ENCODE data around the gene COL3A1.

The COL3A1 gene

DNA sequence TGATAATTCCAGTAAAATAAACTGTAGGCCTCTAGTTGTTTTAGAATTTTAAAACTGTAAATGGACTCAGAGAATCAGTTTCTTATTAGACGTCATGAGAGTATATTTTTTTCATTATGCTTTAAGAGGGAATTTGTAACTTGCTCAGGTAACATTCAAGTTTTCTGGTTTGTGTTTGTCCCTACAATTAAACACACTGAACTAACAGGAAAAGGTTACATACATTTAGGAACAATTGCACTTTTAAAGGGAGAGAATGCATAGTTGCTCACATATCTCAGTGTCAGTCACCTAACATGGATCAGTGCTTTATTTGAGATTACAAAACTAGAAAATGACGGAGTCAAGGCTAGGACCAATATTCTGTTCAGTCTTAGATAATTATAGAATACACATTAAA, 3.1 kb downstream of the COL3A1 start:
- no peak for FAIRE-seq
- TF ChIP-seq TAF1 (IDR thresholded peaks at IDR 0.05; ENCODE audit: borderline replicate concordance, low read depth, low read length) (no peak), POLR2AphosphoS5 (IDR thresholded peaks at IDR 0.05; ENCODE audit: low read depth, low read length) (no peak), POLR2A (IDR thresholded peaks at IDR 0.05; ENCODE audit: low read depth, low read length) (no peak)
- no peak for DNase-seq (ENCODE audit: insufficient read length)

DNA sequence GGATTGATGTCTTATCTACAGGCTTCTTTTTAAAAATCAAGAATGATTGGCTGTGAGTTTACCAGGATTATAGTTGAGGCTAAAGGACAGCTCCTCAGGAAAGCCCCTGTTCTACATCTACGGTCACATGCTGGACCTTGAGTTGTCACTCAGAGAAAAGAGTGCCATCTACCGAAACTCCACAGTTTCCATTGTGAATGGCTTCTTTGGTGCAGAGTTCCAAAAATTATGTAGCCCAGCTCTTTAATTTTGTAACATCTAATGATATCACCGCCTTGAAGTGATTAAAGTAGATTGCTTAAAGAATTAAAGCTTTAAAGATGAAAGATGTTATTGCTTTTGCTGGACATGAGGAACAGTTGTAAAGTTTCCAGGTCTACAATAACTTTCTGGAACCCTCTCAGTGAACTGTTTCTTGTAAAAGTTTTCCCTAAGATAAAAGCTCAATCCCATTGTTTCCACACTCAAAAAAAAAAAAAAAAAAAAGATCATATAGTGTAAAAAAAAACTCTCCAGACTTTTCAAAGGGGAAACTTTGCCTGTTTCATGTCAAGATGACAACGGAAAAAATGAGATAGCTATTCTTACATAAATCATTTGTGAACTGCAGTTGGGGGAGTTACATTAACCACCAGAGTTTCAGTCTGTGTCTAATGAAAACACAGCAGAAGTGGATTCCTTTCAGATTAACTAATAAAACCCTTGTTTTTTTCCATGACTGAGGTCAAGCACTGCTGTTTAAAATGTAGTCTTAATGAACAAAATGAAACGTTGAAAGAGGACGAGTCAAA, 4.3 kb downstream of the COL3A1 start:
- no peak for DNase-seq (ENCODE audit: insufficient read length)
- FAIRE-seq = no peak
- TF ChIP-seq TAF1 (IDR thresholded peaks at IDR 0.05; ENCODE audit: borderline replicate concordance, low read depth, low read length) (no peak), POLR2AphosphoS5 (IDR thresholded peaks at IDR 0.05; ENCODE audit: low read depth, low read length) (no peak), POLR2A (IDR thresholded peaks at IDR 0.05; ENCODE audit: low read depth, low read length) (no peak)

DNA sequence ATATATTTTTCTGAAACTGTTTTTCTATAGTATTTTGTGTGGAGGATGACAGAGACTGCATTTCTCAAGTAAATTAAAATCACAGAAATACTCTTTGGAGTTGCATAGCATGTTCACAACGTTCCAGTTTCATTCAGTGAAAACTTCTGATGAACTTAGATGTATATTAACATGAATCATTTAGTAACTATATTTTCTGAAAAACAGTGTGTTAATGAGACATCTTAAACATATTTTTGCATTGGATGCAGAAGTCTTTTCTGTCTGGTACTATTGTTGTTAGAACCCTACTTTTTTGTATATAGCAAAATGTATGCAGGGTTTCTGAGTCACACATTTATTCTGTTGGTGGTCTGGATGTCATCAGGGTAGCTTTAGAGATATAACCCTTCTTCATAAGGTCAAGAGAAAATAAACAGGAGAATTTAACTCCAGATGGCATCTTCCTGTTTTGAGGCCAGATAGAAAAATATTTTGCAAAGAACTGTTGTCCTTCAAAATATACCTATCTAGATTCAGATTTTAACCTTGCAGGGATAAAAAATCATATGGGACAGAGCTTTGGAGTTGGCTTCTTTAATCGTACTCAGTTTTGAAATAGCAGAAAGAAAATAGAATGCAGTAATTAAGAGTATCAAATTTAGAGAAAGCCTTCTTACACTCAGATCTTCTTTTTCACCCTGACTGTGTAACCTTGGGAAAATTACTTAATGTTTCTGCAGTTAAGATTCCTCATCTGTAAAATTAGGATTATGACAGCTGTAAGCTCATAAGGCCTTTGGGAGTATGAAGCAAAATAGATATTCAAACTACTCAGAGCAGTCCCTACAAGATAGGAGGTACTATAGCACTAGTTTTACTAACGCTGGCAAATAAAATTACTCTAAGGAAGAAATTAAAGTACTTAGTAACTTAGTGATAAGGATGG, 5.3 kb downstream of the COL3A1 start:
- TF ChIP-seq POLR2AphosphoS5 (IDR thresholded peaks at IDR 0.05; ENCODE audit: low read depth, low read length) (no peak), TAF1 (IDR thresholded peaks at IDR 0.05; ENCODE audit: borderline replicate concordance, low read depth, low read length) (no peak), POLR2A (IDR thresholded peaks at IDR 0.05; ENCODE audit: low read depth, low read length) (no peak)
- FAIRE-seq = no peak
- no peak for DNase-seq (ENCODE audit: insufficient read length)

DNA sequence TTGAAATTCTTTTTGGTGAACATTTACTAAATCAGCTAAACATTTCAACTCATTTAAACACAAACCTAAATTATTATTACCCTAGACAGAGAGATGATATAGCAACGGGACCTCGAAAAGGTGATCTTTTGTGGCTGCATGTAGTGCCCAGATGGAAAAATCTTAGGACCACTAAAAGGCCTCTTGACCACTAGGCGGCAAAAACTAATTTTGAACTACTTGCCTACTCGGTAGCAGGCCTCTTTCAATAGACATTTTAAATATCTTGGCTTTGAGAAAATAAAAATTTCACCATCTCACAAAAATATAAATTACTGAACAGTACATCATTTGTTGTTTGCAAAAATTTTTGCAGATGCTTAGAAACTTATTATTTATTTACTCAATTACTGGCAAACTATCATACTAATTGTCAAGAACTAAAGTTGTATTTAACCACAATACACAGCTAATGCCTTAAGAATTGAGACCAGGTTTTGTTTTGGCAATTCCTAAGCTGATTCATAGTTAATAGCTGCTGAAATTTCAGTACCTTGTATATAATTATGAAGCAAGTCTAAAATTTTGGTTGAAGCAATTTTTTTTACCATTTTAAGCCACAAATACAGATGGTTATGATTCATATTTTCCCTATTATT, 9.4 kb downstream of the COL3A1 start:
- DNase-seq (ENCODE audit: insufficient read length) (no peak), FAIRE-seq (no peak)
- TF ChIP-seq POLR2AphosphoS5 (IDR thresholded peaks at IDR 0.05; ENCODE audit: low read depth, low read length) (no peak), TAF1 (IDR thresholded peaks at IDR 0.05; ENCODE audit: borderline replicate concordance, low read depth, low read length) (no peak), POLR2A (IDR thresholded peaks at IDR 0.05; ENCODE audit: low read depth, low read length) (no peak)

GRCh38 chr2:188984065-188984491, 9.9 kb downstream of the COL3A1 start:
- FAIRE-seq (no peak), DNase-seq (ENCODE audit: insufficient read length) (no peak)
- no peak for TF ChIP-seq TAF1 (IDR thresholded peaks at IDR 0.05; ENCODE audit: borderline replicate concordance, low read depth, low read length)
- TF ChIP-seq POLR2AphosphoS5 (IDR thresholded peaks at IDR 0.05; ENCODE audit: low read depth, low read length) = no peak

DNA sequence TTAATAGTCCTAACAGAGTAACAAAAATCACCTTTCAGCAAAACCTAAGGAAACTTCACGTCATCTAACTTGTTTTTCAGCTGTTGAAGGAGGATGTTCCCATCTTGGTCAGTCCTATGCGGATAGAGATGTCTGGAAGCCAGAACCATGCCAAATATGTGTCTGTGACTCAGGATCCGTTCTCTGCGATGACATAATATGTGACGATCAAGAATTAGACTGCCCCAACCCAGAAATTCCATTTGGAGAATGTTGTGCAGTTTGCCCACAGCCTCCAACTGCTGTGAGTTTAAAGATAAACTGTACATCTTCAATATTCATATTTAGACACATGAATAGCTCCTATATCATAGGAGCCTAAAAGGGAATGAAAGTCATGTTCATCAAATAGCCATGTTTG, 10.5 kb downstream of the COL3A1 start:
- TF ChIP-seq TAF1 (IDR thresholded peaks at IDR 0.05; ENCODE audit: borderline replicate concordance, low read depth, low read length) = no peak
- TF ChIP-seq POLR2A (IDR thresholded peaks at IDR 0.05; ENCODE audit: low read depth, low read length) = no peak
- no peak for TF ChIP-seq POLR2AphosphoS5 (IDR thresholded peaks at IDR 0.05; ENCODE audit: low read depth, low read length)
- DNase-seq (ENCODE audit: insufficient read length) (no peak), FAIRE-seq (no peak)

- FAIRE-seq = no peak
- no peak for DNase-seq (ENCODE audit: insufficient read length)
- TF ChIP-seq TAF1 (IDR thresholded peaks at IDR 0.05; ENCODE audit: borderline replicate concordance, low read depth, low read length) (no peak), POLR2A (IDR thresholded peaks at IDR 0.05; ENCODE audit: low read depth, low read length) (no peak), POLR2AphosphoS5 (IDR thresholded peaks at IDR 0.05; ENCODE audit: low read depth, low read length) (no peak)
Measured at GRCh38 chr2:188986839-188987238, 12.7 kb downstream of the COL3A1 start.

DNA sequence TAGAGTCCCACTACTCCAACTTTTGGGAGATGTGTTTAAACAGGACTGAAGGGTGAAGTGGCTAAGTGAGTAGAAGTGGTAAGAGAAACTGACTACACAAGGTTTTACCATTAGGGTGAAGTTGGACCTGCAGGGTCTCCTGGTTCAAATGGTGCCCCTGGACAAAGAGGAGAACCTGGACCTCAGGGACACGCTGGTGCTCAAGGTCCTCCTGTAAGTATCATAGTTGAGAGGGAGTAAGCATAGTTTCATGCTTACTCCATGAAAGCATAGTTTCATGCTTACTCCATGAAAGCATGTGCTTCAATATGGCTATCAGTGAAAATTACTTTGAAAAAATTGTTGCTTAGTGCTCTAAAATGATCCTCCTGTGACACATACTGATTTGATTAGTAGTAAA, 19.1 kb downstream of the COL3A1 start:
- no peak for DNase-seq (ENCODE audit: insufficient read length)
- TF ChIP-seq TAF1 (IDR thresholded peaks at IDR 0.05; ENCODE audit: borderline replicate concordance, low read depth, low read length) = no peak
- TF ChIP-seq POLR2AphosphoS5 (IDR thresholded peaks at IDR 0.05; ENCODE audit: low read depth, low read length) = no peak
- no peak for FAIRE-seq

GRCh38 chr2:188997263-188997662, 23.1 kb downstream of the COL3A1 start:
- FAIRE-seq (no peak), DNase-seq (ENCODE audit: insufficient read length) (no peak)
- no peak for TF ChIP-seq TAF1 (IDR thresholded peaks at IDR 0.05; ENCODE audit: borderline replicate concordance, low read depth, low read length)

DNA sequence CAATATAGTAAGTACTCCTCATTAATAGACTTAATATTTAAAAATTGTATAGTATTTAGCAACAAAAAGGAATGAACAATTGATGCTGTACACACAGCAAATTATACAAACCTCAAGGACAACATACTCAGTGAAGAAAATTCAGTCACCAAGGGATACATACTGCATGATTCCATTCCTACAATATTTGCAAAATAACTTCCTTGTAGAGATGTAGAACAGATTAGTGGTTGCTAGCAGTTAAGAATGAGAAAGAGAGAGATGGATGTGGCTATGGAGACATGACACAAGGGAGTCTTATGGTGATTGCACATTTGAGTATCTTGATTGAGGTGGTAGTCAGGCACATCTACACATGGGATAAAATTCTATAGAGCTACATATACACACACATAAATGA, 26.0 kb downstream of the COL3A1 start:
- TF ChIP-seq POLR2A (IDR thresholded peaks at IDR 0.05; ENCODE audit: low read depth, low read length) (no peak), POLR2AphosphoS5 (IDR thresholded peaks at IDR 0.05; ENCODE audit: low read depth, low read length) (no peak), TAF1 (IDR thresholded peaks at IDR 0.05; ENCODE audit: borderline replicate concordance, low read depth, low read length) (no peak)
- DNase-seq (ENCODE audit: insufficient read length) (no peak), FAIRE-seq (no peak)

GRCh38 chr2:189002079-189002478, 27.9 kb downstream of the COL3A1 start:
- FAIRE-seq = no peak
- DNase-seq (ENCODE audit: insufficient read length) = no peak
- no peak for TF ChIP-seq POLR2A (IDR thresholded peaks at IDR 0.05; ENCODE audit: low read depth, low read length)
- TF ChIP-seq TAF1 (IDR thresholded peaks at IDR 0.05; ENCODE audit: borderline replicate concordance, low read depth, low read length) = no peak
- TF ChIP-seq POLR2AphosphoS5 (IDR thresholded peaks at IDR 0.05; ENCODE audit: low read depth, low read length) = no peak
